ENCODE results near the gene RAPGEF3. TPM values are rescaled to one million over a fixed set of nuclear protein-coding genes. Genes with fewer than 3 reads are reported as not detected.

RAPGEF3 gene
- polyA plus RNA-seq (2012; ENCODE audit: missing spikeins), result 0.59 TPM

- FAIRE-seq, result peak; percentile 67
- no peak for TF ChIP-seq POLR2AphosphoS5 (IDR thresholded peaks at IDR 0.05; ENCODE audit: low read depth, low read length)
- TF ChIP-seq POLR2A (IDR thresholded peaks at IDR 0.05; ENCODE audit: low read depth, low read length), result no peak
- no peak for TF ChIP-seq TAF1 (IDR thresholded peaks at IDR 0.05; ENCODE audit: borderline replicate concordance, low read depth, low read length)
- peak; percentile 81 for DNase-seq (ENCODE audit: insufficient read length)
These were observed at the start of gene RAPGEF3 for GRCh38 chr12:47758834-47759690. TSS of gene RAPGEF3 (minus strand) at chr12:47758880. CDS start at chr12:47758556, 324 bp downstream.

GRCh38 chr12:47808050-47808449 is 49.4 kb upstream of the RAPGEF3 start:
- peak; percentile 55 for DNase-seq (ENCODE audit: insufficient read length)
- no peak for FAIRE-seq
- TF ChIP-seq POLR2AphosphoS5 (IDR thresholded peaks at IDR 0.05; ENCODE audit: low read depth, low read length) (no peak), TAF1 (IDR thresholded peaks at IDR 0.05; ENCODE audit: borderline replicate concordance, low read depth, low read length) (no peak), POLR2A (IDR thresholded peaks at IDR 0.05; ENCODE audit: low read depth, low read length) (no peak)

GRCh38 chr12:47807338-47807737 is 48.7 kb upstream of the RAPGEF3 start:
- no peak for FAIRE-seq
- no peak for TF ChIP-seq TAF1 (IDR thresholded peaks at IDR 0.05; ENCODE audit: borderline replicate concordance, low read depth, low read length)
- no peak for TF ChIP-seq POLR2A (IDR thresholded peaks at IDR 0.05; ENCODE audit: low read depth, low read length)
- TF ChIP-seq POLR2AphosphoS5 (IDR thresholded peaks at IDR 0.05; ENCODE audit: low read depth, low read length), result no peak
- no peak for DNase-seq (ENCODE audit: insufficient read length)

- DNase-seq (ENCODE audit: insufficient read length) (no peak), FAIRE-seq (no peak)
- TF ChIP-seq POLR2AphosphoS5 (IDR thresholded peaks at IDR 0.05; ENCODE audit: low read depth, low read length) (no peak), POLR2A (IDR thresholded peaks at IDR 0.05; ENCODE audit: low read depth, low read length) (no peak), TAF1 (IDR thresholded peaks at IDR 0.05; ENCODE audit: borderline replicate concordance, low read depth, low read length) (no peak)
These were observed 46.7 kb upstream of the RAPGEF3 start for GRCh38 chr12:47805417-47805816.

- TF ChIP-seq POLR2A (IDR thresholded peaks at IDR 0.05; ENCODE audit: low read depth, low read length) (no peak), POLR2AphosphoS5 (IDR thresholded peaks at IDR 0.05; ENCODE audit: low read depth, low read length) (no peak), TAF1 (IDR thresholded peaks at IDR 0.05; ENCODE audit: borderline replicate concordance, low read depth, low read length) (no peak)
- no peak for FAIRE-seq
- DNase-seq (ENCODE audit: insufficient read length), result no peak
These were observed 45.5 kb upstream of the RAPGEF3 start for GRCh38 chr12:47804171-47804570.

- TF ChIP-seq POLR2AphosphoS5 (IDR thresholded peaks at IDR 0.05; ENCODE audit: low read depth, low read length) (no peak), TAF1 (IDR thresholded peaks at IDR 0.05; ENCODE audit: borderline replicate concordance, low read depth, low read length) (no peak), POLR2A (IDR thresholded peaks at IDR 0.05; ENCODE audit: low read depth, low read length) (no peak)
- no peak for FAIRE-seq
- DNase-seq (ENCODE audit: insufficient read length), result no peak
These were observed 44.7 kb upstream of the RAPGEF3 start for GRCh38 chr12:47803191-47803875.

- FAIRE-seq, result no peak
These were observed 43.6 kb upstream of the RAPGEF3 start for GRCh38 chr12:47802312-47802711.

GRCh38 chr12:47801904-47802246 is 43.2 kb upstream of the RAPGEF3 start:
- no peak for TF ChIP-seq POLR2AphosphoS5 (IDR thresholded peaks at IDR 0.05; ENCODE audit: low read depth, low read length)
- no peak for TF ChIP-seq POLR2A (IDR thresholded peaks at IDR 0.05; ENCODE audit: low read depth, low read length)
- no peak for TF ChIP-seq TAF1 (IDR thresholded peaks at IDR 0.05; ENCODE audit: borderline replicate concordance, low read depth, low read length)
- FAIRE-seq, result no peak
- DNase-seq (ENCODE audit: insufficient read length), result no peak

More at GRCh38 chr12:47802312-47802711, 43.6 kb upstream of the RAPGEF3 start:
- TF ChIP-seq POLR2A (IDR thresholded peaks at IDR 0.05; ENCODE audit: low read depth, low read length), result no peak
- TF ChIP-seq POLR2AphosphoS5 (IDR thresholded peaks at IDR 0.05; ENCODE audit: low read depth, low read length), result no peak
- no peak for TF ChIP-seq TAF1 (IDR thresholded peaks at IDR 0.05; ENCODE audit: borderline replicate concordance, low read depth, low read length)
- no peak for DNase-seq (ENCODE audit: insufficient read length)

GRCh38 chr12:47801170-47801903 is 42.7 kb upstream of the RAPGEF3 start:
- no peak for DNase-seq (ENCODE audit: insufficient read length)
- TF ChIP-seq TAF1 (IDR thresholded peaks at IDR 0.05; ENCODE audit: borderline replicate concordance, low read depth, low read length) (no peak), POLR2A (IDR thresholded peaks at IDR 0.05; ENCODE audit: low read depth, low read length) (no peak), POLR2AphosphoS5 (IDR thresholded peaks at IDR 0.05; ENCODE audit: low read depth, low read length) (no peak)
- no peak for FAIRE-seq

GRCh38 chr12:47800582-47800981 is 41.9 kb upstream of the RAPGEF3 start:
- no peak for DNase-seq (ENCODE audit: insufficient read length)
- FAIRE-seq, result no peak
- TF ChIP-seq TAF1 (IDR thresholded peaks at IDR 0.05; ENCODE audit: borderline replicate concordance, low read depth, low read length), result no peak
- no peak for TF ChIP-seq POLR2AphosphoS5 (IDR thresholded peaks at IDR 0.05; ENCODE audit: low read depth, low read length)
- TF ChIP-seq POLR2A (IDR thresholded peaks at IDR 0.05; ENCODE audit: low read depth, low read length), result no peak

GRCh38 chr12:47799357-47799955 is 40.8 kb upstream of the RAPGEF3 start:
- TF ChIP-seq POLR2A (IDR thresholded peaks at IDR 0.05; ENCODE audit: low read depth, low read length) (no peak), TAF1 (IDR thresholded peaks at IDR 0.05; ENCODE audit: borderline replicate concordance, low read depth, low read length) (no peak), POLR2AphosphoS5 (IDR thresholded peaks at IDR 0.05; ENCODE audit: low read depth, low read length) (no peak)
- FAIRE-seq (no peak), DNase-seq (ENCODE audit: insufficient read length) (no peak)
